ENCODE results near the gene SSBP3. TPM values are rescaled to one million over a fixed set of nuclear protein-coding genes. Genes with fewer than 3 reads are reported as not detected.

The SSBP3 gene
- total RNA-seq, 1 donor from 2014 or later, result 27.1 TPM

GRCh38 chr1:54324251-54325140 is 81.7 kb downstream of the SSBP3 start:
- Histone ChIP-seq H3K27ac (ENCODE audit: low read depth, low read length) (peak overlapping the region; percentile 56), H3K4me1 (ENCODE audit: control insufficient read depth in 3 of 3, insufficient read depth in 3 of 3, low read length in 3 of 3) (peaks cover 61 to 88% (median 74%) of the 10 kb centered on the region in 3 donors), H3K4me3 (ENCODE audit: low read length in 3 of 3) (peak overlapping the region in 2 of 3 donors; percentile 17 to 36), H3K27me3 (ENCODE audit: control insufficient read depth in 3 of 3, insufficient read depth in 3 of 3, low read length in 3 of 3) (no peaks in the 10 kb centered on the region), H3K9ac (ENCODE audit: low read depth in 1 of 3, low read length in 3 of 3) (peak overlapping the region; percentile 45 to 62 (median 60)), H3K36me3 (ENCODE audit: control insufficient read depth in 3 of 3, insufficient read depth in 3 of 3, low read length in 3 of 3) (no peaks in the 10 kb centered on the region), H3K9me3 (ENCODE audit: control insufficient read depth in 3 of 3, low read length in 3 of 3) (no peaks in the 10 kb centered on the region)

- Histone ChIP-seq H3K9me3 (ENCODE audit: control insufficient read depth in 3 of 3, low read length in 3 of 3) (no peaks in the 10 kb centered on the region), H3K4me1 (ENCODE audit: control insufficient read depth in 3 of 3, insufficient read depth in 3 of 3, low read length in 3 of 3) (peaks cover 57 to 82% (median 68%) of the 10 kb centered on the region in 3 donors), H3K27ac (ENCODE audit: low read depth, low read length) (peak overlapping the region; percentile 56), H3K36me3 (ENCODE audit: control insufficient read depth in 3 of 3, insufficient read depth in 3 of 3, low read length in 3 of 3) (no peaks in the 10 kb centered on the region), H3K9ac (ENCODE audit: low read depth in 1 of 3, low read length in 3 of 3) (peak overlapping the region in 2 of 3 donors; percentile 11 to 45), H3K27me3 (ENCODE audit: control insufficient read depth in 3 of 3, insufficient read depth in 3 of 3, low read length in 3 of 3) (no peaks in the 10 kb centered on the region), H3K4me3 (ENCODE audit: low read length in 3 of 3) (no peak overlapping the region)
Observed at GRCh38 chr1:54323921-54324250, 82.3 kb downstream of the SSBP3 start.

GRCh38 chr1:54323324-54323739 is 82.9 kb downstream of the SSBP3 start:
- Histone ChIP-seq H3K9ac (ENCODE audit: low read depth in 1 of 3, low read length in 3 of 3) (peak overlapping the region in 1 of 3 donors; percentile 16), H3K27ac (ENCODE audit: low read depth, low read length) (no peak overlapping the region), H3K36me3 (ENCODE audit: control insufficient read depth in 3 of 3, insufficient read depth in 3 of 3, low read length in 3 of 3) (no peaks in the 10 kb centered on the region), H3K4me3 (ENCODE audit: low read length in 3 of 3) (no peak overlapping the region), H3K4me1 (ENCODE audit: control insufficient read depth in 3 of 3, insufficient read depth in 3 of 3, low read length in 3 of 3) (peaks cover 52 to 77% (median 63%) of the 10 kb centered on the region in 3 donors), H3K9me3 (ENCODE audit: control insufficient read depth in 3 of 3, low read length in 3 of 3) (no peaks in the 10 kb centered on the region), H3K27me3 (ENCODE audit: control insufficient read depth in 3 of 3, insufficient read depth in 3 of 3, low read length in 3 of 3) (no peaks in the 10 kb centered on the region)

- Histone ChIP-seq H3K36me3 (ENCODE audit: control insufficient read depth in 3 of 3, insufficient read depth in 3 of 3, low read length in 3 of 3) (no peaks in the 10 kb centered on the region), H3K4me1 (ENCODE audit: control insufficient read depth in 3 of 3, insufficient read depth in 3 of 3, low read length in 3 of 3) (peaks cover 16 to 44% (median 27%) of the 10 kb centered on the region in 3 donors), H3K9me3 (ENCODE audit: control insufficient read depth in 3 of 3, low read length in 3 of 3) (no peaks in the 10 kb centered on the region), H3K27me3 (ENCODE audit: control insufficient read depth in 3 of 3, insufficient read depth in 3 of 3, low read length in 3 of 3) (no peaks in the 10 kb centered on the region), H3K4me3 (ENCODE audit: low read length in 3 of 3) (no peak overlapping the region), H3K27ac (ENCODE audit: low read depth, low read length) (no peak overlapping the region), H3K9ac (ENCODE audit: low read depth in 1 of 3, low read length in 3 of 3) (no peak overlapping the region)
Observed at GRCh38 chr1:54318246-54318814, 87.9 kb downstream of the SSBP3 start.

GRCh38 chr1:54317084-54317483 is 89.1 kb downstream of the SSBP3 start:
- no peak overlapping the region for H3K9ac ChIP-seq (ENCODE audit: low read depth in 1 of 3, low read length in 3 of 3)
- H3K4me3 ChIP-seq (ENCODE audit: low read length in 3 of 3), result no peak overlapping the region
- peaks cover 23 to 41% (median 23%) of the 10 kb centered on the region in 3 donors for H3K4me1 ChIP-seq (ENCODE audit: control insufficient read depth in 3 of 3, insufficient read depth in 3 of 3, low read length in 3 of 3)
- H3K27ac ChIP-seq (ENCODE audit: low read depth, low read length), result no peak overlapping the region
- H3K36me3 ChIP-seq (ENCODE audit: control insufficient read depth in 3 of 3, insufficient read depth in 3 of 3, low read length in 3 of 3), result no peaks in the 10 kb centered on the region
- H3K9me3 ChIP-seq (ENCODE audit: control insufficient read depth in 3 of 3, low read length in 3 of 3), result no peaks in the 10 kb centered on the region
- no peaks in the 10 kb centered on the region for H3K27me3 ChIP-seq (ENCODE audit: control insufficient read depth in 3 of 3, insufficient read depth in 3 of 3, low read length in 3 of 3)

- H3K9ac ChIP-seq (ENCODE audit: low read depth in 1 of 3, low read length in 3 of 3), result no peak overlapping the region
- H3K27me3 ChIP-seq (ENCODE audit: control insufficient read depth in 3 of 3, insufficient read depth in 3 of 3, low read length in 3 of 3), result no peaks in the 10 kb centered on the region
- no peak overlapping the region for H3K27ac ChIP-seq (ENCODE audit: low read depth, low read length)
- peaks cover 34 to 42% (median 39%) of the 10 kb centered on the region in 3 donors for H3K4me1 ChIP-seq (ENCODE audit: control insufficient read depth in 3 of 3, insufficient read depth in 3 of 3, low read length in 3 of 3)
- no peak overlapping the region for H3K4me3 ChIP-seq (ENCODE audit: low read length in 3 of 3)
- H3K36me3 ChIP-seq (ENCODE audit: control insufficient read depth in 3 of 3, insufficient read depth in 3 of 3, low read length in 3 of 3), result no peaks in the 10 kb centered on the region
- H3K9me3 ChIP-seq (ENCODE audit: control insufficient read depth in 3 of 3, low read length in 3 of 3), result no peaks in the 10 kb centered on the region
Observed at GRCh38 chr1:54315099-54315498, 91.1 kb downstream of the SSBP3 start.

GRCh38 chr1:54314696-54315095 is 91.5 kb downstream of the SSBP3 start:
- no peak overlapping the region for H3K27ac ChIP-seq (ENCODE audit: low read depth, low read length)
- H3K4me1 ChIP-seq (ENCODE audit: control insufficient read depth in 3 of 3, insufficient read depth in 3 of 3, low read length in 3 of 3), result peaks cover 38 to 46% (median 43%) of the 10 kb centered on the region in 3 donors
- no peaks in the 10 kb centered on the region for H3K9me3 ChIP-seq (ENCODE audit: control insufficient read depth in 3 of 3, low read length in 3 of 3)
- H3K36me3 ChIP-seq (ENCODE audit: control insufficient read depth in 3 of 3, insufficient read depth in 3 of 3, low read length in 3 of 3), result no peaks in the 10 kb centered on the region
- no peak overlapping the region for H3K9ac ChIP-seq (ENCODE audit: low read depth in 1 of 3, low read length in 3 of 3)
- no peaks in the 10 kb centered on the region for H3K27me3 ChIP-seq (ENCODE audit: control insufficient read depth in 3 of 3, insufficient read depth in 3 of 3, low read length in 3 of 3)
- H3K4me3 ChIP-seq (ENCODE audit: low read length in 3 of 3), result no peak overlapping the region

- Histone ChIP-seq H3K36me3 (ENCODE audit: control insufficient read depth in 3 of 3, insufficient read depth in 3 of 3, low read length in 3 of 3) (no peaks in the 10 kb centered on the region), H3K27me3 (ENCODE audit: control insufficient read depth in 3 of 3, insufficient read depth in 3 of 3, low read length in 3 of 3) (no peaks in the 10 kb centered on the region), H3K4me1 (ENCODE audit: control insufficient read depth in 3 of 3, insufficient read depth in 3 of 3, low read length in 3 of 3) (peaks cover 48 to 57% (median 52%) of the 10 kb centered on the region in 3 donors), H3K9ac (ENCODE audit: low read depth in 1 of 3, low read length in 3 of 3) (peak overlapping the region in 2 of 3 donors; percentile 20 to 40), H3K27ac (ENCODE audit: low read depth, low read length) (peak overlapping the region; percentile 50), H3K4me3 (ENCODE audit: low read length in 3 of 3) (no peak overlapping the region), H3K9me3 (ENCODE audit: control insufficient read depth in 3 of 3, low read length in 3 of 3) (no peaks in the 10 kb centered on the region)
Observed at GRCh38 chr1:54312796-54313316, 93.3 kb downstream of the SSBP3 start.

GRCh38 chr1:54311506-54311905 is 94.7 kb downstream of the SSBP3 start:
- Histone ChIP-seq H3K36me3 (ENCODE audit: control insufficient read depth in 3 of 3, insufficient read depth in 3 of 3, low read length in 3 of 3) (no peaks in the 10 kb centered on the region), H3K4me1 (ENCODE audit: control insufficient read depth in 3 of 3, insufficient read depth in 3 of 3, low read length in 3 of 3) (peaks cover 48 to 68% (median 61%) of the 10 kb centered on the region in 3 donors), H3K27ac (ENCODE audit: low read depth, low read length) (no peak overlapping the region)

More at GRCh38 chr1:54311506-54311905, 94.7 kb downstream of the SSBP3 start:
- Histone ChIP-seq H3K9me3 (ENCODE audit: control insufficient read depth in 3 of 3, low read length in 3 of 3) (no peaks in the 10 kb centered on the region), H3K4me3 (ENCODE audit: low read length in 3 of 3) (no peak overlapping the region), H3K9ac (ENCODE audit: low read depth in 1 of 3, low read length in 3 of 3) (no peak overlapping the region), H3K27me3 (ENCODE audit: control insufficient read depth in 3 of 3, insufficient read depth in 3 of 3, low read length in 3 of 3) (no peaks in the 10 kb centered on the region)

All from skeletal muscle tissue (tissue), 4 donors.